HepG2 (cell line): ENCODE data around the gene C1QTNF1. TPM values are rescaled to one million over a fixed set of nuclear protein-coding genes. Genes with fewer than 3 reads are reported as not detected.

Source experiments
- ATAC-seq: fragments of 200-7000 bp; cut with Tn5 transposase; 3 replicates; pipeline ENCODE4 v1.9.1; 2020; ENCODE audit warnings: mild to moderate bottlenecking, moderate library complexity
- BruUV-seq: library from RNA; stranded (reverse); fragments of 400-500 nt; replicated peaks from 2 replicates; lab custom pipeline; 2021; lab: Mats Ljungman, UMichigan
- CTCF ChIA-PET: fragments of 300-600 bp; formaldehyde crosslinking; extraction: SDS; loops from one replicate; lab custom pipeline; 2021; ENCODE audit warnings: low total read pairs, inconsistent platforms, low intra/inter-chr PET ratio; lab: Yijun Ruan, JAX
- POLR2A ChIA-PET: fragments of 350-600 bp; sonication (Branson Sonifier 250); formaldehyde crosslinking; loops from one replicate; lab custom pipeline; 2020; ENCODE audit warnings: antibody characterized with exemption, inconsistent platforms; lab: Yijun Ruan, JAX
- DNase-seq: peaks from one replicate; pipeline ENCODE4 v3.0.0-alpha.2; 2015; ENCODE audit warnings: low spot score
- FAIRE-seq: peaks from 3 replicates; lab custom pipeline; 2011; peaks lifted over from hg19 to GRCh38; lab: Jason Lieb, UNC
- H2AFZ ChIP-seq: one replicate; pipeline ENCODE4 v1.6.1; 2011; ENCODE audit warnings: low read length, inconsistent platforms
- H3K27ac ChIP-seq: fragments of 300-600 bp; 3 replicates; pipeline ENCODE4 v1.8.0; 2011; ENCODE audit warnings: mixed run types, mild to moderate bottlenecking, mixed read lengths, low read length, inconsistent platforms; ENCODE audit not compliant: insufficient read depth; ENCODE audit errors: extremely low read length
- H3K27me3 ChIP-seq, 2 experiments: fragments of 200-600 bp in 1 of 2; 2 replicates in 1 of 2; 3 replicates in 1 of 2; pipeline versions ENCODE4 v1.6.0 to v1.8.0; 2011; ENCODE audit warnings: low read length in 2 of 2, mild to moderate bottlenecking in 2 of 2, moderate library complexity in 2 of 2, inconsistent platforms in 1 of 2; ENCODE audit not compliant: insufficient read depth in 2 of 2, control insufficient read depth in 1 of 2
- H3K36me3 ChIP-seq, 2 experiments: fragments of 200-600 bp in 1 of 2; replicated peaks in 1 of 2; 2 replicates in 1 of 2; 3 replicates in 1 of 2; pipeline versions ENCODE4 v1.5.1 to v1.8.0; 2011; ENCODE audit warnings: low read length in 2 of 2, inconsistent platforms in 1 of 2; ENCODE audit not compliant: insufficient read depth in 2 of 2, control insufficient read depth in 1 of 2
- H3K4me1 ChIP-seq: 2 replicates; pipeline ENCODE4 v1.5.1; 2012; ENCODE audit warnings: low read length, inconsistent platforms; ENCODE audit not compliant: insufficient read depth
- H3K4me2 ChIP-seq: 2 replicates; pipeline ENCODE4 v1.6.0; 2011; ENCODE audit warnings: low read depth, low read length, inconsistent platforms
- H3K4me3 ChIP-seq, 3 experiments: fragments of 200-600 bp in 1 of 3; sonication (generic), shearing (Covaris generic) in 1 of 3; replicated peaks in 1 of 3; 2 replicates each; pipeline ENCODE4 v1.5.1; 2011 to 2016; ENCODE audit warnings: low read length in 3 of 3, inconsistent platforms in 2 of 3, low read depth in 2 of 3, mild to moderate bottlenecking in 2 of 3, control low read depth in 1 of 3, mixed read lengths in 1 of 3; ENCODE audit not compliant: insufficient read depth in 1 of 3
- H3K79me2 ChIP-seq: one replicate; pipeline ENCODE4 v1.6.1; 2011; ENCODE audit warnings: low read length, inconsistent platforms; ENCODE audit not compliant: insufficient read depth
- H3K9ac ChIP-seq: 2 replicates; pipeline ENCODE4 v1.6.0; 2011; ENCODE audit warnings: mild to moderate bottlenecking, low read depth, low read length, inconsistent platforms; ENCODE audit not compliant: insufficient read depth
- H3K9me3 ChIP-seq: 2 replicates; pipeline ENCODE4 v1.5.1; 2012; ENCODE audit warnings: mild to moderate bottlenecking, low read length
- H4K20me1 ChIP-seq: 2 replicates; pipeline ENCODE4 v1.6.0; 2011; ENCODE audit warnings: inconsistent platforms, mild to moderate bottlenecking, low read length, moderate library complexity; ENCODE audit not compliant: insufficient read depth
- GPN1 ChIP-seq: sonication (generic); formaldehyde crosslinking; IDR thresholded peaks from 2 replicates; pipeline ENCODE4 v1.5.1; 2020; ENCODE audit warnings: missing genetic modification reagents, borderline replicate concordance
- HNRNPUL1 ChIP-seq: fragments of 200-400 bp; formaldehyde crosslinking; IDR thresholded peaks from 2 replicates; pipeline ENCODE4 v1.6.1; 2017; ENCODE audit warnings: low read depth, mild to moderate bottlenecking, low read length, moderate library complexity
- MXD4 ChIP-seq: IDR thresholded peaks from 2 replicates; pipeline ENCODE4 v1.6.1; 2016; ENCODE audit warnings: mild to moderate bottlenecking, missing biosample characterization, missing genetic modification reagents
- NKX3-1 ChIP-seq: sonication (generic); formaldehyde crosslinking; IDR thresholded peaks from 2 replicates; pipeline ENCODE4 v1.5.0; 2020; ENCODE audit warnings: missing genetic modification reagents
- POLR2A ChIP-seq, 2 experiments: IDR thresholded peaks; 2 replicates each; pipeline ENCODE4 v1.6.1; 2011; ENCODE audit warnings: low read depth in 2 of 2, low read length in 2 of 2, mild to moderate bottlenecking in 1 of 2, moderate library complexity in 1 of 2; ENCODE audit not compliant: insufficient read depth in 1 of 2
- RBAK ChIP-seq: sonication (generic); formaldehyde crosslinking; IDR thresholded peaks from 2 replicates; pipeline ENCODE4 v1.5.1; 2020; ENCODE audit warnings: mild to moderate bottlenecking, missing genetic modification reagents
- SRF ChIP-seq: IDR thresholded peaks from 2 replicates; pipeline ENCODE4 v1.6.1; 2011; ENCODE audit warnings: mild to moderate bottlenecking, low read depth, low read length, moderate library complexity
- ZMYM2 ChIP-seq: sonication (generic); formaldehyde crosslinking; IDR thresholded peaks from 2 replicates; pipeline ENCODE4 v1.8.0; 2022; ENCODE audit warnings: mild to moderate bottlenecking, missing genetic modification reagents
- ZNF772 ChIP-seq: sonication (generic); formaldehyde crosslinking; IDR thresholded peaks from 2 replicates; pipeline ENCODE4 v1.5.0; 2020; ENCODE audit warnings: mild to moderate bottlenecking, missing genetic modification reagents
- WGBS: methylation state at CpG from one replicate; pipeline ENCODE4 v1.1.6; 2017; ENCODE audit warnings: low lambda C conversion rate; 5-methylcytosine and 5-hydroxymethylcytosine counted together
- in situ Hi-C: cut with HindIII; loops from 2 replicates; pipeline ENCODE4 v1.10.0; 2017; ENCODE audit warnings: low pct_unique_long_range_greater_than_20kb; ENCODE audit not compliant: extremely low pct_ligation_motif_present
- intact Hi-C: fragments of 100-400 bp; cut with micrococcal nuclease; formaldehyde crosslinking; loops from one replicate; pipeline ENCODE4 v1.10.0; 2022; ENCODE audit not compliant: unreplicated experiment
- polyA plus RNA-seq, 8 experiments: library from polyadenylated mRNA; depleted of rRNA in 3 of 8; stranded (reverse) in 7 of 8; unstranded in 1 of 8; fragments of >200 nt; fragmentation: Illumina TruSeq in 4 of 8; extraction: Trizol in 4 of 8; gene quantifications; 2 replicates each; pipeline versions ENCODE4 v1.2.1 to v1.2.3, GENCODE V29; 2011 to 2016; ENCODE audit warnings: low read depth in 4 of 8, missing spikeins in 1 of 8, mixed read lengths in 1 of 8; ENCODE audit not compliant: insufficient read depth in 1 of 8
- total RNA-seq, 5 experiments: library from RNA; depleted of rRNA; stranded (reverse); fragments of >200 nt; fragmentation: Illumina TruSeq; extraction: Trizol; gene quantifications; 2 replicates each; pipeline ENCODE4 v1.2.3, GENCODE V29; 2016; ENCODE audit warnings: low read depth in 1 of 5
- TF ChIP-seq, protein P1 (sequence below): sonication (generic); formaldehyde crosslinking; IDR thresholded peaks from 2 replicates; pipeline ENCODE4 v1.8.1; 2023; ENCODE audit warnings: missing genetic modification reagents, mild to moderate bottlenecking, borderline replicate concordance
- TF ChIP-seq, protein P2 (sequence below): sonication (generic); formaldehyde crosslinking; IDR thresholded peaks from 2 replicates; pipeline ENCODE4 v1.5.0; 2020; ENCODE audit warnings: mild to moderate bottlenecking, missing genetic modification reagents, borderline replicate concordance
- TF ChIP-seq, protein P3 (sequence below): fragments of 450-650 bp; IDR thresholded peaks from 2 replicates; pipeline ENCODE4 v1.6.1; 2017

The C1QTNF1 gene
- total and polyA plus RNA-seq, 2 of the 13 experiments (the other 11 are each of a cell fraction or from before 2014, with no cell fraction given) = 0.18 to 0.86 TPM

DNA sequence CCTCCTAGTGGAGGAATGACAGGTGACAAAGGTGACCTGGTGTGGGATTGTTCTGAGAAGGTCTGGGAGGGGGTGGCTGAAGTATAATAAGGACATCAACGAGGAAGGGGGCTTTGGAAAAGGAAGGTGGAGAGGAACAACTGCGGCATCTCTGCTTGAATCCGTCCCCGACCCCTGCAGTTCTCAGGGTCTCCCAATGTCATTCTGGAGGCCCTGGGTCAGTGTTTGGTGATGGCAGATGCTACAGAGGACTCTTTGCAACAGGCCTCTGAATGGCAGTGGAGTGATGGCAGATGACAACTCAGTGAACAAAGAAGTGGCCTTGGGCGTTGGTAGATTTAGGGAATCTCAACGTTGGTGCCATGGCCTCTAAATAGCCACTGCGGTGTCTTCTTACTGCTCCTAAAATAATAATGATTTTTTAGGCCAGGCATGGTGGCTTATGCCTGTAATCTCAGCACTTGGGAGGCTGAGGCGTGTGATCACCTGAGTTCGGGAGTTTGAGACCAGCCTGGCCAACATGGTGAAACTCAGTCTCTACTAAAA, 52.0 kb downstream of the C1QTNF1 start:
- CTCF ChIA-PET = no interaction called here
- H3K9me3 ChIP-seq = no peaks in the 10 kb centered on the region
- peaks cover 41% of the 10 kb centered on the region for H3K4me1 ChIP-seq
- H3K27me3 ChIP-seq = peaks cover 0 to 13% of the 10 kb centered on the region in 2 experiments; a peak in 2 of 5 replicates
- TF ChIP-seq, protein P1, sequence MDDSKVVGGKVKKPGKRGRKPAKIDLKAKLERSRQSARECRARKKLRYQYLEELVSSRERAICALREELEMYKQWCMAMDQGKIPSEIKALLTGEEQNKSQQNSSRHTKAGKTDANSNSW = no peak
- TF ChIP-seq, protein P2, sequence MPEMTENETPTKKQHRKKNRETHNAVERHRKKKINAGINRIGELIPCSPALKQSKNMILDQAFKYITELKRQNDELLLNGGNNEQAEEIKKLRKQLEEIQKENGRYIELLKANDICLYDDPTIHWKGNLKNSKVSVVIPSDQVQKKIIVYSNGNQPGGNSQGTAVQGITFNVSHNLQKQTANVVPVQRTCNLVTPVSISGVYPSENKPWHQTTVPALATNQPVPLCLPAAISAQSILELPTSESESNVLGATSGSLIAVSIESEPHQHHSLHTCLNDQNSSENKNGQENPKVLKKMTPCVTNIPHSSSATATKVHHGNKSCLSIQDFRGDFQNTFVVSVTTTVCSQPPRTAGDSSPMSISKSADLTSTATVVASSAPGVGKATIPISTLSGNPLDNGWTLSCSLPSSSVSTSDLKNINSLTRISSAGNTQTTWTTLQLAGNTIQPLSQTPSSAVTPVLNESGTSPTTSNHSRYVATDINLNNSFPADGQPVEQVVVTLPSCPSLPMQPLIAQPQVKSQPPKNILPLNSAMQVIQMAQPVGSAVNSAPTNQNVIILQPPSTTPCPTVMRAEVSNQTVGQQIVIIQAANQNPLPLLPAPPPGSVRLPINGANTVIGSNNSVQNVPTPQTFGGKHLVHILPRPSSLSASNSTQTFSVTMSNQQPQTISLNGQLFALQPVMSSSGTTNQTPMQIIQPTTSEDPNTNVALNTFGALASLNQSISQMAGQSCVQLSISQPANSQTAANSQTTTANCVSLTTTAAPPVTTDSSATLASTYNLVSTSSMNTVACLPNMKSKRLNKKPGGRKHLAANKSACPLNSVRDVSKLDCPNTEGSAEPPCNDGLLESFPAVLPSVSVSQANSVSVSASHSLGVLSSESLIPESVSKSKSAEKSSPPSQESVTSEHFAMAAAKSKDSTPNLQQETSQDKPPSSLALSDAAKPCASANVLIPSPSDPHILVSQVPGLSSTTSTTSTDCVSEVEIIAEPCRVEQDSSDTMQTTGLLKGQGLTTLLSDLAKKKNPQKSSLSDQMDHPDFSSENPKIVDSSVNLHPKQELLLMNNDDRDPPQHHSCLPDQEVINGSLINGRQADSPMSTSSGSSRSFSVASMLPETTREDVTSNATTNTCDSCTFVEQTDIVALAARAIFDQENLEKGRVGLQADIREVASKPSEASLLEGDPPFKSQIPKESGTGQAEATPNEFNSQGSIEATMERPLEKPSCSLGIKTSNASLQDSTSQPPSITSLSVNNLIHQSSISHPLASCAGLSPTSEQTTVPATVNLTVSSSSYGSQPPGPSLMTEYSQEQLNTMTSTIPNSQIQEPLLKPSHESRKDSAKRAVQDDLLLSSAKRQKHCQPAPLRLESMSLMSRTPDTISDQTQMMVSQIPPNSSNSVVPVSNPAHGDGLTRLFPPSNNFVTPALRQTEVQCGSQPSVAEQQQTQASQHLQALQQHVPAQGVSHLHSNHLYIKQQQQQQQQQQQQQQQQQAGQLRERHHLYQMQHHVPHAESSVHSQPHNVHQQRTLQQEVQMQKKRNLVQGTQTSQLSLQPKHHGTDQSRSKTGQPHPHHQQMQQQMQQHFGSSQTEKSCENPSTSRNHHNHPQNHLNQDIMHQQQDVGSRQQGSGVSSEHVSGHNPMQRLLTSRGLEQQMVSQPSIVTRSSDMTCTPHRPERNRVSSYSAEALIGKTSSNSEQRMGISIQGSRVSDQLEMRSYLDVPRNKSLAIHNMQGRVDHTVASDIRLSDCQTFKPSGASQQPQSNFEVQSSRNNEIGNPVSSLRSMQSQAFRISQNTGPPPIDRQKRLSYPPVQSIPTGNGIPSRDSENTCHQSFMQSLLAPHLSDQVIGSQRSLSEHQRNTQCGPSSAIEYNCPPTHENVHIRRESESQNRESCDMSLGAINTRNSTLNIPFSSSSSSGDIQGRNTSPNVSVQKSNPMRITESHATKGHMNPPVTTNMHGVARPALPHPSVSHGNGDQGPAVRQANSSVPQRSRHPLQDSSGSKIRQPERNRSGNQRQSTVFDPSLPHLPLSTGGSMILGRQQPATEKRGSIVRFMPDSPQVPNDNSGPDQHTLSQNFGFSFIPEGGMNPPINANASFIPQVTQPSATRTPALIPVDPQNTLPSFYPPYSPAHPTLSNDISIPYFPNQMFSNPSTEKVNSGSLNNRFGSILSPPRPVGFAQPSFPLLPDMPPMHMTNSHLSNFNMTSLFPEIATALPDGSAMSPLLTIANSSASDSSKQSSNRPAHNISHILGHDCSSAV (CRISPR knock-in tag) = no peak
- TF ChIP-seq RBAK (no peak), MXD4 (no peak), NKX3-1 (CRISPR knock-in tag) (no peak), HNRNPUL1 (no peak), SRF (no peak), POLR2A (IDR thresholded peaks at IDR 0.05; ENCODE audit: insufficient read depth in 1 of 2, low read depth in 2 of 2, low read length in 2 of 2) (no peak), GPN1 (CRISPR knock-in tag) (no peak), ZNF772 (no peak), ZMYM2 (CRISPR knock-in tag) (no peak)
- TF ChIP-seq, protein P3, sequence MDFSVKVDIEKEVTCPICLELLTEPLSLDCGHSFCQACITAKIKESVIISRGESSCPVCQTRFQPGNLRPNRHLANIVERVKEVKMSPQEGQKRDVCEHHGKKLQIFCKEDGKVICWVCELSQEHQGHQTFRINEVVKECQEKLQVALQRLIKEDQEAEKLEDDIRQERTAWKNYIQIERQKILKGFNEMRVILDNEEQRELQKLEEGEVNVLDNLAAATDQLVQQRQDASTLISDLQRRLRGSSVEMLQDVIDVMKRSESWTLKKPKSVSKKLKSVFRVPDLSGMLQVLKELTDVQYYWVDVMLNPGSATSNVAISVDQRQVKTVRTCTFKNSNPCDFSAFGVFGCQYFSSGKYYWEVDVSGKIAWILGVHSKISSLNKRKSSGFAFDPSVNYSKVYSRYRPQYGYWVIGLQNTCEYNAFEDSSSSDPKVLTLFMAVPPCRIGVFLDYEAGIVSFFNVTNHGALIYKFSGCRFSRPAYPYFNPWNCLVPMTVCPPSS = no peak
- H2AFZ ChIP-seq = no peak overlapping the region
- no peaks in the 10 kb centered on the region for H4K20me1 ChIP-seq
- H3K9ac ChIP-seq = peak overlapping the region; percentile 78; the same call in 1 of the 2 replicates
- peaks cover 6 to 29% of the 10 kb centered on the region in 2 experiments; a peak in 4 of 5 replicates for H3K36me3 ChIP-seq
- DNase-seq (no peak), ATAC-seq (no peak), FAIRE-seq (no peak)
- POLR2A ChIA-PET = interaction anchor here (4.0 kb wide), 1 partner anchor 49 kb away, joined by 95 read pairs; no protein-coding TSS in a partner anchor
- TSS peak; percentile 77 for BruUV-seq
- intact Hi-C loops (loop anchor here (5.0 kb wide), 1 partner anchor 59 kb away; no protein-coding TSS in a partner anchor), in situ Hi-C loops (no loop called here)
- peak overlapping the region; percentile 78 to 87 (median 83); a peak in 5 of 6 replicates for H3K4me3 ChIP-seq
- peaks cover 5% of the 10 kb centered on the region for H3K79me2 ChIP-seq
- peak overlapping the region; percentile 94 for H3K4me2 ChIP-seq
- no peak overlapping the region for H3K27ac ChIP-seq
- WGBS = 83% methylated on average over 9 of the region's 9 CpGs
